MCF 10A (cell line): ENCODE data around the gene DNAH2. TPM values are rescaled to one million over a fixed set of nuclear protein-coding genes. Genes with fewer than 3 reads are reported as not detected.
A peak's percentile ranks its signal among the peaks of the same experiment; 100 is the strongest.

Experiments used
- BruUV-seq: library from RNA; stranded (reverse); fragments of 400-500 nt; replicated peaks from 2 replicates; lab custom pipeline; 2021; lab: Mats Ljungman, UMichigan
- CTCF ChIA-PET: fragments of 300-600 bp; sonication (Branson Sonifier 250); formaldehyde crosslinking; extraction: SDS; loops from one replicate; lab custom pipeline; 2021; ENCODE audit warnings: antibody characterized with exemption, inconsistent platforms; lab: Yijun Ruan, JAX
- POLR2A ChIA-PET: fragments of 300-600, 350-650 bp; sonication (Branson Sonifier 250); formaldehyde crosslinking; extraction: SDS; loops from one replicate; lab custom pipeline; 2020; ENCODE audit warnings: antibody characterized with exemption, inconsistent platforms; lab: Yijun Ruan, JAX
- DNase-seq: peaks from one replicate; pipeline ENCODE4 v3.0.0-alpha.2; 2018; ENCODE audit not compliant: unreplicated experiment
- H3K27ac Mint-ChIP-seq: one replicate; pipeline ENCODE4 v1.8.0; 2022; ENCODE audit warnings: mild to moderate bottlenecking, low read depth, mixed read lengths; ENCODE audit not compliant: unreplicated experiment
- H3K27me3 Mint-ChIP-seq: one replicate; pipeline ENCODE4 v1.8.0; 2022; ENCODE audit warnings: mixed read lengths; ENCODE audit not compliant: insufficient read depth, unreplicated experiment
- H3K36me3 Mint-ChIP-seq: one replicate; pipeline ENCODE4 v1.8.0; 2022; ENCODE audit warnings: mild to moderate bottlenecking, moderate library complexity, mixed read lengths; ENCODE audit not compliant: insufficient read depth, unreplicated experiment
- H3K4me1 Mint-ChIP-seq: one replicate; pipeline ENCODE4 v1.8.0; 2022; ENCODE audit warnings: mixed read lengths; ENCODE audit not compliant: insufficient read depth, unreplicated experiment
- H3K4me3 Mint-ChIP-seq: one replicate; pipeline ENCODE4 v1.8.0; 2022; ENCODE audit warnings: mild to moderate bottlenecking, moderate library complexity, mixed read lengths; ENCODE audit not compliant: unreplicated experiment
- H3K9me3 Mint-ChIP-seq: one replicate; pipeline ENCODE4 v1.8.0; 2022; ENCODE audit warnings: mixed read lengths; ENCODE audit not compliant: unreplicated experiment
- intact Hi-C: fragments of 100-400 bp; cut with micrococcal nuclease; formaldehyde crosslinking; loops from 2 replicates; pipeline ENCODE4 v1.14.1; 2022
- total RNA-seq: library from RNA; stranded (reverse); gene quantifications from 2 replicates; pipeline ENCODE4 v1.2.3, GENCODE V29; 2022
- TF ChIP-seq, protein P1 (sequence below): fragments of 200-600 bp; IDR thresholded peaks from one replicate; pipeline ENCODE4 v1.8.0; 2022; ENCODE audit warnings: antibody characterized with exemption, mild to moderate bottlenecking; ENCODE audit not compliant: unreplicated experiment

The DNAH2 gene
- total RNA-seq, 1 experiment from 2014 or later, result 0.12 TPM

DNA sequence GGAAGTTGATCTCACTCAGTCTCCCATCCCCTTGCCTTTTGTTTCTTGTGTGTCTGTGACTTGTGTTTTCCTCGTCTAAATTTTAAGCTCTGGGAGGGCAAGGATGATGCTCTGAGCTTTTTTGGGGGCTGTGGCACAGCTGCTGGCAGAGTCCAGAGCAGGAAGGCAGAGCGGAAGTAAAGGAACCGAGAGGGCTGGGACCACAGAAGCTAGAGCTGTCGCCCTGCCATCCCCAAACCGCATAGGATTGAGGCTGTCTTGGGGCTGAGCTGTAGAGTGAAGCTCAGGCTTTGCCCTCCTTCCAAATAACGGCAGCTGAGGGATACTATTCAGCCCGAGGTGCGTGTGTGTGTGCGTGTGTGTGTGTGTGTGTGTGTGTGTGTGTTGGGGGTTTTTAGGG lies 3.8 kb upstream of the DNAH2 start:
- peaks cover 30% of the 10 kb centered on the region for H3K27me3 Mint-ChIP-seq
- H3K4me1 Mint-ChIP-seq, result peaks cover 9% of the 10 kb centered on the region
- no peaks in the 10 kb centered on the region for H3K36me3 Mint-ChIP-seq
- POLR2A ChIA-PET, result interaction anchor here (1.0 to 1.1 kb wide), 2 partner anchors 25 to 27 kb away, joined by 3 read pairs; partner anchors contain the start of gene WRAP53
- DNase-seq, result no peak
- H3K4me3 Mint-ChIP-seq, result no peak overlapping the region
- CTCF ChIA-PET, result interaction anchor here (0.6 to 6.1 kb wide), 2 partner anchors 25 to 87 kb away, joined by 3 to 38 read pairs; partner anchors contain the start of genes TP53 and WRAP53
- TF ChIP-seq, protein P1, sequence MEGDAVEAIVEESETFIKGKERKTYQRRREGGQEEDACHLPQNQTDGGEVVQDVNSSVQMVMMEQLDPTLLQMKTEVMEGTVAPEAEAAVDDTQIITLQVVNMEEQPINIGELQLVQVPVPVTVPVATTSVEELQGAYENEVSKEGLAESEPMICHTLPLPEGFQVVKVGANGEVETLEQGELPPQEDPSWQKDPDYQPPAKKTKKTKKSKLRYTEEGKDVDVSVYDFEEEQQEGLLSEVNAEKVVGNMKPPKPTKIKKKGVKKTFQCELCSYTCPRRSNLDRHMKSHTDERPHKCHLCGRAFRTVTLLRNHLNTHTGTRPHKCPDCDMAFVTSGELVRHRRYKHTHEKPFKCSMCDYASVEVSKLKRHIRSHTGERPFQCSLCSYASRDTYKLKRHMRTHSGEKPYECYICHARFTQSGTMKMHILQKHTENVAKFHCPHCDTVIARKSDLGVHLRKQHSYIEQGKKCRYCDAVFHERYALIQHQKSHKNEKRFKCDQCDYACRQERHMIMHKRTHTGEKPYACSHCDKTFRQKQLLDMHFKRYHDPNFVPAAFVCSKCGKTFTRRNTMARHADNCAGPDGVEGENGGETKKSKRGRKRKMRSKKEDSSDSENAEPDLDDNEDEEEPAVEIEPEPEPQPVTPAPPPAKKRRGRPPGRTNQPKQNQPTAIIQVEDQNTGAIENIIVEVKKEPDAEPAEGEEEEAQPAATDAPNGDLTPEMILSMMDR, result no peak
- intact Hi-C loops, result no loop called here
- peak overlapping the region; percentile 36 for H3K27ac Mint-ChIP-seq
- no peaks in the 10 kb centered on the region for H3K9me3 Mint-ChIP-seq
- no TSS peak for BruUV-seq

DNA sequence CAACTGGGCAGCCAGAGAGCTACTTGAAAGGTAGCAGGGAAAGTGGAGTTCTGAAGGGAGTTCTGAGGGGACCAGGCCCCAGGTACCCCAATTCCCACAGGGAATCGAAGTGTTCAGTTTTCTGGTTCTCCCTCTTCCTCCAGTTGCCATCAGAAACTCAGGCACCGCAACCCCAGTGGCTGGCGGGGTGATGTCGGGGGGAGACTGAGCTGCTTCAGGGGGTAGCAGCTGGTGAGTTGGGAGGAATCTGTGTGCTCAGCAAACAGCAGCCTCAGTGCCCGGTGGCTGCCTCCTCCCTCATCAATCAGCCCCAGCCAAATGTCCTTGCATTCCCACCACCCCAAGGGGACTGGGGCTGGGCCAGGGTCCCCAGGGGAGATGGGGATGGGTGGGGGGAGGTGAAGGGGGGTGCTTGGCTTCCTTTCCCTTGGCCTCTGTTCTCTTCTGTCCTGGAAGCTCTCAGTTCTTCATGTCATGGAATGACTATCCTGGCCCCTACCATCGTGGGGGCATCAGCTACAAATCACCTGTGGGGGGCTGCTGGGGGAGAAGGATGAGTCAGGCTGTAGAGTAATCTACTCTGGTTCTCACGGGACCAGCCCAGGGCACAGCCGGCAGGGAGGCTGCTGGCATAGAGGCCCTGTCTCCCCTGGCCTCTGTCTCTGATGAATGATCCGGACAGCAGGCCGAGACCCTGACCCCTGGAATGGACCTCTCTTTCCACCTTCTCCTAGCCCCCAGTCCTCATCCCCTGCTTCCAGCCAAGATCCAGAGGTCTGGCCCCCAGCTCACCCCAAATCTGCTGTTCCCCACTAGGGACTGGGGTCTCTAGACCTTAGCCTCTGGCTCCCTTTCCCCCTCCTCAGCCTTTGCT lies 2.6 kb upstream of the DNAH2 start:
- TF ChIP-seq, protein P1, result no peak
- POLR2A ChIA-PET, result interaction anchor here (0.6 to 1.1 kb wide), 2 partner anchors 29 to 102 kb away, joined by 3 read pairs; no protein-coding TSS in a partner anchor
- Mint-ChIP-seq H3K36me3 (no peaks in the 10 kb centered on the region), H3K9me3 (no peaks in the 10 kb centered on the region), H3K4me1 (peaks cover 9% of the 10 kb centered on the region), H3K4me3 (no peak overlapping the region), H3K27me3 (peaks cover 40% of the 10 kb centered on the region), H3K27ac (peak overlapping the region; percentile 6)
- BruUV-seq, result no TSS peak
- no peak for DNase-seq
- CTCF ChIA-PET, result interaction anchor here (6.1 kb wide), 1 partner anchor 26 kb away, joined by 38 read pairs; the partner anchor contains the start of genes TP53 and WRAP53
- intact Hi-C loops, result no loop called here

DNA sequence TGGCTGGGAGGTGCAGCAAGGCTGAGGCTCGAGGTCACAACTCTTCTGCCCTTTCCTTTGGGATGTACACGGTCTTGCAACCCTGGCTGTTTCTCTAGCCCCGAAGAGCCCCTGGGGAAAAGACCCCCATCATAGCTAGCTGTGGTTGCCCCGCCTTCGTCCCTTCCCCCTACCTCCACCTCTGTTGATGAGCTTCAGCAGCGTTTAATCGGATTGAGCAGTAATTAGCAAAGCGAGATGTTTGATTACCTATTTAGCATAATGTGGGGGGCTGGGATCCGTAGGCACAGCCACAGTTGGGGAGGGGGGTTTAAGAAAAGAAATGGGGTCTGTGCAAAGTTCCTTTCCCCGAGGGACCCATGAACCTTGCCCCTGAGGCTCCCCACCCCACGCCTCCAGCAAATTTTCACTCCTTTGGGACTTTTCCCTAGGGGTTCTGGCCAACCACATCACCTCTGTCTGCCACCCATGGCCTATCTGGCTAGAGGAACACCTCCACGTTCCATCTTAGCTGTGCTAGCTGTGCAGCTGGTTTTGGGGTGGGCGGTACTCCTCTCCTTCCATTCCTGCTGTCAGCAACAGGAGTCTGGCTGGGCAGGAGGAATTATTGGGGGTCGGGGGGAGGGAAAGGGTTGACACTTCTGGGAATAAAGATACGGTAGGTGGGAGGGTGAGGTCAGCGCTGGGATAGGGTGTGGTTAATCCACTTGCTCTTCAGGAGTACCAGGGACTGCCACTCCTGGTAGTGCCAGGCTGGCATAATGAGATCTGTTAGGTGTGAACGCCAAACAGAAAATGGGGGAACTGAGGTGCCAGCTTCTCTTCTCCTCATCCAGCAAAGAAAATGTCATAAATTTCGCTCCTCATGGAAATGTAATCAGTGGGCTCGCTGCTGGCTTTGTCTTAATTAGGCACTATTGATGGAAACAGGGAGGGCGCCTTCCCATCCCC lies 1.3 kb upstream of the DNAH2 start:
- BruUV-seq, result no TSS peak
- ChIA-PET POLR2A (interaction anchor here (0.6 to 2.6 kb wide), 9 partner anchors 10 to 407 kb away, joined by 3 to 45 read pairs (median 4); partner anchors contain the start of genes EFNB3, FXR2, SOX15 and TP53), CTCF (interaction anchor here (0.6 to 6.1 kb wide), 12 partner anchors 10 to 539 kb away, joined by 3 to 38 read pairs (median 4); partner anchors contain the start of genes EFNB3, SOX15, TP53 and WRAP53)
- intact Hi-C loops, result no loop called here
- Mint-ChIP-seq H3K27me3 (peaks cover 52% of the 10 kb centered on the region), H3K27ac (no peak overlapping the region), H3K4me1 (peaks cover 9% of the 10 kb centered on the region), H3K9me3 (no peaks in the 10 kb centered on the region), H3K36me3 (no peaks in the 10 kb centered on the region), H3K4me3 (peak overlapping the region; percentile 78)
- no peak for DNase-seq
- TF ChIP-seq, protein P1, result no peak
